NCI-H345 treated with DMSO at 0.1 percent for 48 hours (cell line): ENCODE data around the gene LDHA.
"Not testable (repeated sequence)": the region's sequence is repeated elsewhere in the genome, so short reads cannot be mapped to it uniquely, and the experiment has no call there.

ENCODE experiments used
- DNase-seq: peaks from one replicate; lab custom pipeline; 2025; ENCODE audit not compliant: unreplicated experiment; lab: John Stamatoyannopoulos, UW

LDHA gene

GRCh38 chr11:18393581-18394274, 635 bp upstream of the LDHA start:
- no peak for DNase-seq

GRCh38 chr11:18394928-18395734, 768 bp downstream of the LDHA start:
- peak; percentile 8 for DNase-seq

DNA sequence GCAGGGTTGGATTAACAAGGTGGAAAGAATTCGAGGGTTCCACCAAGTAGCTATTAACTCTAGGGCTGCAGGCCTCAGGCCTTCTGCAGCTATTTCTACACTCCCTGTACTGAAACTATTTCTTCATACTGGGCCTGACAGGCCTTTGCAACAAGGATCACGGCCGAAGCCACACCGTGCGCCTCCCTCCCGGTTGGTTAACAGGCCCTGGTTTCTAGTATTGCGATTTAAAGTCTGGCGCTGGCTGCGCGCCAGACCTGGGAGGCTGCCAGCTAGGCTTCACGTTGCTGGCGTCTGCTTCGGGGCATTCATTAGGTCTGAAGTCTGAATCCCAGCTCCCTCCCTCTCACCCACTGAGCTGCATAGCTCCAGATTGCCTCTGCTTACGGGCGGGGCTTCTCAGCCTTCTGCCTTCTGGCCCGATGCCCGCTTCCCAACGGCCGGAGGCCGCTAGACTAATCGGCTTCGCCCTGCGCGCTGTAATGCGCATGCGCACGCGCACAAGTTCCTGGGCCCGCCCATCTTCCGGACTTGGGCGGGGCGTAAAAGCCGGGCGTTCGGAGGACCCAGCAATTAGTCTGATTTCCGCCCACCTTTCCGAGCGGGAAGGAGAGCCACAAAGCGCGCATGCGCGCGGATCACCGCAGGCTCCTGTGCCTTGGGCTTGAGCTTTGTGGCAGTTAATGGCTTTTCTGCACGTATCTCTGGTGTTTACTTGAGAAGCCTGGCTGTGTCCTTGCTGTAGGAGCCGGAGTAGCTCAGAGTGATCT, 1.6 kb downstream of the LDHA start:
- peak; percentile 96 for DNase-seq

DNA sequence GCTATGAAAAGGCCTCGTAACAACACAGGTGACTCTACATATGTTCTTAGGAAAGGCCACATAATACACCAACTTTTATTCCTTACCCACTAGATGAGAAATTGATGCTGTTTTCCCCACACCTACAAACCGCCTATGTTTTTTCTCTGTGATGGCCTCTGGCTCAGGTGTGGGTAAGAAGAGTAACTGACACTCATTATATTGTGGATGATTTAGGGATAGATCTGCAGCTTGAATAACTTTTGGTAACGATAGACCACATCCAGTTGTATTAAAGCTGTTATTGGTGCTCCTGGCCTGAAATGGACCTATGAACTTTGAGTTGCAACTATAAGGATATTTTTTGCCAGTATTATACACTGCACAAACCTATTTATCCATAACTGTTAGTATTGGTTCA, 3.6 kb downstream of the LDHA start:
- no peak for DNase-seq

DNA sequence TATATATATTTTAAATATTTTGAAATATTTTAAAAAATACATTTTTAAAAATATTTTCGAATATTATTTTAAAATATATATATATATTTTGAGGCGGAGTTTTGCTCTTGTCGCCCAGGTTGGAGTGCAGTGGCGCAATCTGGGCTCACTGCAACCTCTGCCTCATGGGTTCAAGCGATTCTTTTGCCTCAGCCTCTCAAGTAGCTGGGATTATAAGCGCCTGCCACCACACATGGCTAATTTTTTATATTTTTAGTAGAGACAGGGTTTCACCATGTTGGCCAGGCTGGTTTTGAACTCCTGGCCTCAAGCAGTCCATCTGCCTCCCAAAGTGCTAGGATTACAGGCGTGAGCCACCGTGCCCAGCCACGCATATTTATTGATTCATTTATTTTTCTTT, 6.7 kb downstream of the LDHA start:
- DNase-seq: not testable (repeated sequence)

DNA sequence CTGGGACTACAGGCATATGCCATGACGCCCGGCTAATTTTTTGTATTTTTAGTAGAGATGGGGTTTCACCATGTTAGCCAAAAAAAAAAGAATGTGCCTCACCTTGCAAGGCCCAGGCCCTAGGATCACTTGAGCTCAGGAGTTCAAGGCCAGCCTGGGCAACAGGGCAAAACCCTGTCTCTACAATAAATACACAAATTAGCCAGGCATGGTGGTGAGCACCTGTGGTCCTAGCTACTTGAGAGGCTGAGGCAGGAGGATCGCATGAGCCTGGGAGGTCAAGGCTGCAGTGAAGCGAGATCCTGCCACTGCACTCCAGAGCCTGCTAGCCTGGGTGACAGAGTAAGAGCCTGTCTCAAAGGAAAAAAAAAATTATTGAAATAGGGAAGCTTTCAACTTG, 9.7 kb downstream of the LDHA start:
- DNase-seq: no peak

- not testable (repeated sequence) for DNase-seq
Measured at GRCh38 chr11:18407400-18407799, 13.0 kb downstream of the LDHA start.

- no peak for DNase-seq
Measured at GRCh38 chr11:18408558-18409291, 14.4 kb downstream of the LDHA start.

DNA sequence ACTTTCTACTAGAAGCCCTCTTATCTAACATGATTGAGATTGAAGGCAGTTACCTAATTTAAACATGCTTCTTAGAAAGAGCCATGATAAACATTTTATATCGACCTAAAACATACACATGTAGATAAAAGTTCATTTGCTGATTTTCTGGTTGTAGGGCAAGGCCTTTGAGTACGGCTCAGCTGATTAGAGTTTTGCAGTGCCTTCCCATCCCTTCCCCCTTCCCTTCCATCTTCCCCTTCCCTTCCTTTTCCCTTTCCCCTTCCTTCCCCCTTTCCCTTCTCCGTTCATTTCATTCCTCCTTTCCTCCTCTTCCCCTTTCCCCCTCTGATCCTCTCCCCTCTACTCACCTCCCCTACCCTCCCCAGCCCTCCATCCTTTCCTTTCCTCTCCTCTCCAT, 22.1 kb downstream of the LDHA start:
- no peak for DNase-seq

DNA sequence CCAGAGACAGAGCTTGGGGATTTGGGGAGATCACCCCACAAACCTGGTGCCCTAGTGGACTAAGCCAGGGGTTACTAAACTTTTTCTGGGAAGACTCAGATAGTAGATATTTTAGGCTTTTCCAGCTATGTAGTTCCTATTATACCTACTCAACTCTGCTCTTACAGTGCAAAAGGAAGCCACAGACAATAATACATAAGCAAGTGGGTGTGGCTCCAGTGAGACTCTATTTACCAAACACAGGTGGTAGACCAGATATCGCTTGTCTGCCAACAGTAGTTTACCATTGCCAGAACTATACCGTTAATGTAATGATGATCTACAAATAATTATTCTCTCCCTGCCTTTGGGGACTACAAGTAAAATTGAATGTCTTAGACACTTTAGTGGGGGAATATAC, 24.7 kb downstream of the LDHA start:
- no peak for DNase-seq

DNA sequence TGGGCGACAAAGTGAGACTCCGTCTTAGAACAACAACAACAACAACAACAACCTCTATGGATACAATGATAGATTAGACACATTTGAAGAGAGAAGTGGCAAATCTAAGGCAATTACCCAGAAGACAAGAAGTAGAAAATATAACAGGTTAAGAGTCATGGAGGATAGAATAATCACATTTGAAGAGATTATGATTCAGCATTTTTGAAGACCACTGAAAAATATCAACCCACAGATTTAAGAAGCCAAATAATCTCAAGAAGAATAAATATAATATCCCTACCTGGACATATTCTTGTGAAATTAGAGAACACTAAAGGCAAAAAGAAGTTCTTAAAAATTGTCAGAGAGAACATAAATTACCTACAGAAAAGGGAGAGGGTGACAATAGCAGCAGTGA, 25.7 kb downstream of the LDHA start:
- DNase-seq: no peak

DNA sequence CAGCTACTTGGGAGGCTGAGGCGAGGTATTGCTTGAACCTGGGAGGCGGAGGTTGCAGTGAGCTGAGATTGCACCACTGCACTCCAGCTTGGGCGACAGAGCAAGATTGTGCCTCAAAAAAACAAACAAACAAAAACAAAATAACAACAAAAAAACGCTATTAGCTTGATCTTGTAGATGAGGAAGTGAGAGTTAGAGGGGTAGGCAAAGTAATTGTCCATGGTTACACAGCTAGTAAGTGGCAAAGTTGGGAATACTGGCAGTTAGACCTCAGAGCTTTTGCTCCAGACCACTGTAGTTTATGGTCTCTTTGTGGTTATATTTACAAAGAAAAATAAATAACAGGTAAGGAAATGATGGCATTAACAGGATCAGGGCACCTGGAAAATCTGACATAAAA, 32.9 kb downstream of the LDHA start:
- no peak for DNase-seq

- DNase-seq: no peak
Measured at GRCh38 chr11:18429332-18429731, 35.0 kb downstream of the LDHA start.

DNA sequence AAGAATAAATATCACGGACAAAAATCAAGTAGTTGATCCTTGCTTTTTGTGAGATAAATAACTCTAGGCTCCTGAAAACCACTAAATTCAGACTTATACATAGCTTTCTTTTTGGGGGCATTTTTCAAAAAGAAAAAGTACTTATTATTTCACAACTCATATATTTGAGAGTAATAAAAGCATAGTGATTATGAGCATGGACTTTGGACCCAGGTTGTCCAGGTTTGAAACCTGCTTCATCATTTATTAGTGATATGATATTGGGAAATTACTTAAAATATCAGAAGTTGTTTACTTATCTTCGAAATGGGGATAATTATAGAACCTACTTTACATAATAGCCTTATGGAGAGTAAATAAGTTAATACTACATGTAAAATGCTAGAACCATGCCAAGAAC, 44.3 kb downstream of the LDHA start:
- DNase-seq: no peak

GRCh38 chr11:18449251-18449650, 54.9 kb downstream of the LDHA start:
- DNase-seq: no peak

GRCh38 chr11:18452927-18453326, 58.6 kb downstream of the LDHA start:
- DNase-seq: no peak

DNA sequence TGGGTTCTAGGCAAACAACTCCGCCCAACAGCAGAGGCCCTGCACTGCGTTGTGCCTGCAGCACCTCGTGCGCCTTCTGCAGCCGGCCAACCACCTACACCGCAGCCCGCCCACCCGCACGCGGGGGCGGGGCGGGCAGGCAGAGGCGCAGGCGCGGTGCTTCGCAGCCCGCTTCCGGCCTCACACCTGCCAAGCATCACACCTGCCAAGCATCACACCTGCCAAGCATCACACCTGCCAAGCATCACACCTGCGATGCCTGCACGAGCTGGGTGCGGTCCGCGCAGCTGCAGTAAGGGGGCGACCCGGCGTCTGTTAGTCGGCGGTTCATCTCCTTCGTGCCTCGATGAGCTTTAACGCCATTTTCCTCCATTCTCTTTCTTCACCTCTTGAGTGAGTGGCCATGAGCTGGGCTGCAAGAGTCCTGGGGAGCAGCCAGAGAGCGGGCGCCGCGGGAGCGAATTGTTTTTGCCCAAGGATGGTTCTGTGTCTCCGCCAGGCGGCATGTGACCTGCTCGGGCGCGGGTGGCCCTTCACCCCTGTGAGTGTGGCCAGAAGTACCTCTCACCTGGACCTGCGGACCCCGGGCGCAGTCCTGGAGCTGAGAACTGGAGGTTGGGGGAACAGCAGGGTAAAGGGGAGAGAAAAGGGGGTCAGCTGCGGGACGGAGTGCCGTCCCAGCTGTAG, 61.5 kb downstream of the LDHA start, which contains the start of gene LDHAL6A:
Gene LDHAL6A, plus strand, starts transcription at position 171 of the 687 bp plus-strand sequence. CDS start 825 bp downstream, outside the sequence.
- no peak for DNase-seq

GRCh38 chr11:18457450-18457849, 63.1 kb downstream of the LDHA start:
- DNase-seq: no peak
